Gastrocnemius medialis (tissue), 4 donors: Measurements from ENCODE around the gene NPB. TPM values are rescaled to one million over a fixed set of nuclear protein-coding genes. Genes with fewer than 3 reads are reported as not detected.

Experiments
- ATAC-seq, 2 donors: fragments of 150-250 bp; one replicate each; pipeline ENCODE4 v1.9.1; 2016
- DNase-seq, 2 donors: peaks; one replicate each; pipeline ENCODE4 v3.0.0-alpha.2; 2019
- H3K27ac ChIP-seq, 4 donors: fragments of 200-600 bp; sonication (generic); 1 replicate in 1 of 4; 2 replicates in 3 of 4; pipeline ENCODE4 v1.5.1; 2016 to 2018; ENCODE audit warnings: mild to moderate bottlenecking in 2 of 4, moderate library complexity in 1 of 4
- H3K27me3 ChIP-seq, 3 donors: fragments of 200-600 bp; sonication (generic) in 2 of 3; 1 replicate in 1 of 3; 2 replicates in 2 of 3; pipeline versions ENCODE4 v1.5.1 to v1.6.0; 2016 to 2019; ENCODE audit warnings: mild to moderate bottlenecking in 1 of 3, moderate library complexity in 1 of 3
- H3K36me3 ChIP-seq, 2 donors: fragments of 200-600 bp; sonication (generic) in 1 of 2; one replicate each; pipeline ENCODE4 v1.5.1; 2017 to 2018
- H3K4me1 ChIP-seq, 2 donors: fragments of 200-600 bp; sonication (generic) in 1 of 2; one replicate each; pipeline ENCODE4 v1.5.1; 2016 to 2017; ENCODE audit warnings: mild to moderate bottlenecking in 2 of 2
- H3K4me3 ChIP-seq, 4 donors: fragments of 200-600 bp; sonication (generic) in 3 of 4; 1 replicate in 1 of 4; 2 replicates in 3 of 4; pipeline ENCODE4 v1.5.1; 2016 to 2019; ENCODE audit warnings: mild to moderate bottlenecking in 2 of 4
- H3K9me3 ChIP-seq, 3 donors: fragments of 200-600 bp; sonication (generic) in 2 of 3; 1 replicate in 1 of 3; 2 replicates in 2 of 3; pipeline ENCODE4 v1.5.1; 2016 to 2019
- POLR2A ChIP-seq, 2 donors: fragments of 450-650 bp; IDR thresholded peaks; one replicate each; pipeline ENCODE4 v1.6.1; 2017; ENCODE audit warnings: antibody characterized with exemption in 2 of 2, mild to moderate bottlenecking in 2 of 2, moderate library complexity in 2 of 2
- in situ Hi-C, 4 donors: fragments of 200-750 bp; cut with MboI; loops; one replicate each; pipeline versions ENCODE4 v1.15.0 to v1.8.0; 2017; ENCODE audit warnings: low sequenced_read_pairs in 4 of 4
- intact Hi-C: fragments of 100-400 bp; cut with DNase I; formaldehyde crosslinking; loops from one replicate; pipeline ENCODE4 v1.15.1; 2023; ENCODE audit warnings: low total_unique reads
- total RNA-seq, 4 donors: library from RNA; depleted of rRNA; stranded (reverse); fragments of >200 nt; gene quantifications; one replicate each; pipeline versions ENCODE4 v1.1.0 to v1.2.3, GENCODE V29; 2016
- TF ChIP-seq, protein P1 (sequence below), 5 experiments: fragments of 450-650 bp in 3 of 5; fragments of 200-600 bp in 2 of 5; sonication (generic) in 2 of 5; IDR thresholded peaks in 4 of 5; conservative IDR thresholded peaks in 1 of 5; 1 replicate in 4 of 5; 2 replicates in 1 of 5; pipeline ENCODE4 v1.5.1; 2016 to 2019; ENCODE audit warnings: antibody characterized with exemption in 5 of 5, mild to moderate bottlenecking in 3 of 5, moderate library complexity in 3 of 5

NPB gene
- total RNA-seq, 4 donors from 2014 or later = 0.46 to 1.4 (median 1.1) TPM; not detected in 1

GRCh38 chr17:81866440-81867169, 35.4 kb upstream of the NPB start:
- peak overlapping the region; percentile 94 to 99 (median 97) for H3K27ac ChIP-seq
- H3K4me1 ChIP-seq = peaks cover 55 to 62% of the 10 kb centered on the region in 2 donors

GRCh38 chr17:81867170-81867990, 34.7 kb upstream of the NPB start:
- in situ Hi-C loops (no loop called here), intact Hi-C loops (no loop called here)
- peak overlapping the region; percentile 94 to 99 (median 97) for H3K27ac ChIP-seq
- H3K36me3 ChIP-seq = peaks cover 0 to 21% of the 10 kb centered on the region in 2 donors
- DNase-seq = no peak
- no peak overlapping the region for H3K4me3 ChIP-seq
- H3K4me1 ChIP-seq = peaks cover 53 to 61% of the 10 kb centered on the region in 2 donors
- no peaks in the 10 kb centered on the region for H3K9me3 ChIP-seq
- no peak for ATAC-seq
- H3K27me3 ChIP-seq = no peaks in the 10 kb centered on the region
- no peak for TF ChIP-seq POLR2A (IDR thresholded peaks at IDR 0.05)
- TF ChIP-seq, protein P1, sequence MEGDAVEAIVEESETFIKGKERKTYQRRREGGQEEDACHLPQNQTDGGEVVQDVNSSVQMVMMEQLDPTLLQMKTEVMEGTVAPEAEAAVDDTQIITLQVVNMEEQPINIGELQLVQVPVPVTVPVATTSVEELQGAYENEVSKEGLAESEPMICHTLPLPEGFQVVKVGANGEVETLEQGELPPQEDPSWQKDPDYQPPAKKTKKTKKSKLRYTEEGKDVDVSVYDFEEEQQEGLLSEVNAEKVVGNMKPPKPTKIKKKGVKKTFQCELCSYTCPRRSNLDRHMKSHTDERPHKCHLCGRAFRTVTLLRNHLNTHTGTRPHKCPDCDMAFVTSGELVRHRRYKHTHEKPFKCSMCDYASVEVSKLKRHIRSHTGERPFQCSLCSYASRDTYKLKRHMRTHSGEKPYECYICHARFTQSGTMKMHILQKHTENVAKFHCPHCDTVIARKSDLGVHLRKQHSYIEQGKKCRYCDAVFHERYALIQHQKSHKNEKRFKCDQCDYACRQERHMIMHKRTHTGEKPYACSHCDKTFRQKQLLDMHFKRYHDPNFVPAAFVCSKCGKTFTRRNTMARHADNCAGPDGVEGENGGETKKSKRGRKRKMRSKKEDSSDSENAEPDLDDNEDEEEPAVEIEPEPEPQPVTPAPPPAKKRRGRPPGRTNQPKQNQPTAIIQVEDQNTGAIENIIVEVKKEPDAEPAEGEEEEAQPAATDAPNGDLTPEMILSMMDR (IDR thresholded peaks at IDR 0.05 in 4 of 5, conservative IDR thresholded peaks at IDR 0.05 in 1 of 5) = no peak

More at GRCh38 chr17:81866440-81867169, 35.4 kb upstream of the NPB start:
- no peak for ATAC-seq
- no peak for TF ChIP-seq POLR2A (IDR thresholded peaks at IDR 0.05)
- TF ChIP-seq, protein P1 (IDR thresholded peaks at IDR 0.05 in 4 of 5, conservative IDR thresholded peaks at IDR 0.05 in 1 of 5) = no peak
- H3K27me3 ChIP-seq = no peaks in the 10 kb centered on the region
- peaks cover 0 to 21% of the 10 kb centered on the region in 2 donors for H3K36me3 ChIP-seq
- in situ Hi-C loops = no loop called here
- no peak overlapping the region for H3K4me3 ChIP-seq
- no peaks in the 10 kb centered on the region for H3K9me3 ChIP-seq
- no peak for DNase-seq
- intact Hi-C loops = no loop called here

GRCh38 chr17:81867991-81868673, 33.9 kb upstream of the NPB start:
- Histone ChIP-seq H3K4me3 (no peak overlapping the region), H3K36me3 (peaks cover 0 to 21% of the 10 kb centered on the region in 2 donors), H3K27me3 (no peaks in the 10 kb centered on the region), H3K4me1 (peaks cover 48 to 60% of the 10 kb centered on the region in 2 donors), H3K27ac (peak overlapping the region; percentile 94 to 99 (median 97)), H3K9me3 (no peaks in the 10 kb centered on the region)
- in situ Hi-C loops (no loop called here), intact Hi-C loops (no loop called here)
- TF ChIP-seq, protein P1 (IDR thresholded peaks at IDR 0.05 in 4 of 5, conservative IDR thresholded peaks at IDR 0.05 in 1 of 5) = no peak
- no peak for TF ChIP-seq POLR2A (IDR thresholded peaks at IDR 0.05)
- DNase-seq = no peak
- ATAC-seq = no peak

DNA sequence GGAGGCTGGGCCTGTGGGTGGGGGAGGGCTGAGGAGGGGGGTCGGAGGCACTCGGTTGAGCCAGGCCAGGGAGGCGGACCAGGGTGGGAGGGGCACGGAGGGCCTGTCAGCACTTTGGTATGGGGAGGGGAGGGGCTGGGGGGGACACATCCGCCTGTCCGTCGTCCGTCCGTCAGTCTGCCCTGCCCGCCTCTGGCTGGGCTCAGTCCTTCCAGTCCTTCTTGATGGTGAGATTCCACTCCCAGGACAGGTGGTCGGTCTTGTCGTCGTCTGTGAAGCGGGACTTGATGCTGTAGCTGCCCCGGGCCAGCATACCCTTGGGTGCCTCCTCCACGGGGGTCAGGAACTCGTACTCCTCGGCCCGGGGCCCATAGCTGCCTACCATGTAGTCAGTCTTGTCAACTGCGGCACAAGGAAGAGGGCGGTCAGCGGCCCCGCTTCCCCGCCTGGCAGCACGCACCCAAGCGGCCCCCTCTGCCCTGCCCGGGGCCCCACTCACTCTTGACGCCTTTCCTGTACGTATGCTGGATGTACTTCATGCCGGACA, 33.3 kb upstream of the NPB start:
- H3K9me3 ChIP-seq = no peaks in the 10 kb centered on the region
- H3K27ac ChIP-seq = peak overlapping the region; percentile 94 to 99 (median 97)
- peaks cover 42 to 54% of the 10 kb centered on the region in 2 donors for H3K4me1 ChIP-seq
- H3K4me3 ChIP-seq = no peak overlapping the region
- DNase-seq = no peak
- intact Hi-C loops = no loop called here
- in situ Hi-C loops = no loop called here
- no peak for ATAC-seq
- TF ChIP-seq, protein P1 (IDR thresholded peaks at IDR 0.05 in 4 of 5, conservative IDR thresholded peaks at IDR 0.05 in 1 of 5) = no peak
- TF ChIP-seq POLR2A (IDR thresholded peaks at IDR 0.05) = no peak
- peaks cover 0 to 21% of the 10 kb centered on the region in 2 donors for H3K36me3 ChIP-seq
- H3K27me3 ChIP-seq = no peaks in the 10 kb centered on the region
